Stimulated activated naive B cell treated with anti-CD40 and anti-IgM and Interleukin-4, amounts not matched to agents 10 μg/mL and 1 μg/mL and 100 μg/mL, for 72 hours (primary cell): ENCODE data around the gene MYLK2.
"Not testable (repeated sequence)": the region's sequence is repeated elsewhere in the genome, so short reads cannot be mapped to it uniquely, and the experiment has no call there.

Experiments
- ATAC-seq, 2 donors: fragments of 150-1000 bp; cut with Tn5 transposase; replicated peaks; 2 replicates each; pipeline ENCODE4 v1.10.0; 2021; ENCODE audit warnings: moderate library complexity in 1 of 2
- DNase-seq: peaks from one replicate; pipeline ENCODE4 v3.0.0; 2021
- H3K27ac Mint-ChIP-seq: one replicate; pipeline ENCODE4 v1.8.0; 2022; ENCODE audit warnings: mild to moderate bottlenecking, mixed read lengths
- H3K27me3 Mint-ChIP-seq, 2 donors: one replicate each; pipeline ENCODE4 v1.8.0; 2022; ENCODE audit warnings: mixed read lengths in 2 of 2
- H3K36me3 Mint-ChIP-seq, 2 donors: one replicate each; pipeline ENCODE4 v1.8.0; 2022; ENCODE audit warnings: mixed read lengths in 2 of 2, mild to moderate bottlenecking in 1 of 2
- H3K4me1 Mint-ChIP-seq, 2 donors: one replicate each; pipeline ENCODE4 v1.8.0; 2022; ENCODE audit warnings: mixed read lengths in 2 of 2, mild to moderate bottlenecking in 1 of 2
- H3K4me3 Mint-ChIP-seq, 2 donors: one replicate each; pipeline ENCODE4 v1.8.0; 2022; ENCODE audit warnings: mild to moderate bottlenecking in 2 of 2, mixed read lengths in 2 of 2, moderate library complexity in 1 of 2
- H3K9me3 Mint-ChIP-seq, 2 donors: one replicate each; pipeline ENCODE4 v1.8.0; 2022; ENCODE audit warnings: mixed read lengths in 2 of 2, mild to moderate bottlenecking in 1 of 2

MYLK2 gene

GRCh38 chr20:31808481-31808880 is 10.7 kb upstream of the MYLK2 start:
- Mint-ChIP-seq H3K27ac (no peak overlapping the region), H3K4me3 (no peak overlapping the region), H3K4me1 (peaks cover 11 to 29% of the 10 kb centered on the region in 2 donors), H3K9me3 (no peaks in the 10 kb centered on the region), H3K36me3 (no peaks in the 10 kb centered on the region), H3K27me3 (no peaks in the 10 kb centered on the region)
- no peak for ATAC-seq
- DNase-seq: no peak

GRCh38 chr20:31809661-31810060 is 9.5 kb upstream of the MYLK2 start:
- ATAC-seq: no peak

GRCh38 chr20:31811198-31811597 is 8.0 kb upstream of the MYLK2 start:
- H3K27me3 Mint-ChIP-seq: no peaks in the 10 kb centered on the region

More at GRCh38 chr20:31809661-31810060, 9.5 kb upstream of the MYLK2 start:
- Mint-ChIP-seq H3K9me3 (no peaks in the 10 kb centered on the region), H3K27me3 (no peaks in the 10 kb centered on the region), H3K4me1 (peaks cover 11 to 24% of the 10 kb centered on the region in 2 donors), H3K27ac (no peak overlapping the region), H3K36me3 (no peaks in the 10 kb centered on the region), H3K4me3 (no peak overlapping the region)
- DNase-seq: no peak

GRCh38 chr20:31811796-31812728 is 7.1 kb upstream of the MYLK2 start:
- Mint-ChIP-seq H3K4me1 (peaks cover 3 to 10% of the 10 kb centered on the region in 2 donors), H3K4me3 (no peak overlapping the region), H3K27ac (no peak overlapping the region), H3K27me3 (no peaks in the 10 kb centered on the region), H3K9me3 (no peaks in the 10 kb centered on the region), H3K36me3 (no peaks in the 10 kb centered on the region)
- DNase-seq: no peak
- ATAC-seq: no peak

More at GRCh38 chr20:31811198-31811597, 8.0 kb upstream of the MYLK2 start:
- Mint-ChIP-seq H3K4me1 (peaks cover 8 to 19% of the 10 kb centered on the region in 2 donors), H3K4me3 (no peak overlapping the region), H3K27ac (no peak overlapping the region), H3K36me3 (no peaks in the 10 kb centered on the region), H3K9me3 (no peaks in the 10 kb centered on the region)
- ATAC-seq: no peak
- no peak for DNase-seq

- ATAC-seq (no peak), DNase-seq (no peak)
- Mint-ChIP-seq H3K36me3 (no peaks in the 10 kb centered on the region), H3K4me1 (peaks cover 0 to 6% of the 10 kb centered on the region in 2 donors), H3K27ac (no peak overlapping the region), H3K27me3 (no peaks in the 10 kb centered on the region), H3K4me3 (no peak overlapping the region), H3K9me3 (no peaks in the 10 kb centered on the region)
Observed at GRCh38 chr20:31813611-31814010, 5.5 kb upstream of the MYLK2 start.

- not testable (repeated sequence) for H3K36me3 Mint-ChIP-seq, DNase-seq, H3K4me1 Mint-ChIP-seq, H3K4me3 Mint-ChIP-seq, H3K27ac Mint-ChIP-seq, H3K27me3 Mint-ChIP-seq, ATAC-seq, H3K9me3 Mint-ChIP-seq
Observed at GRCh38 chr20:31814142-31814541, 5.0 kb upstream of the MYLK2 start.

GRCh38 chr20:31815408-31816188 is 3.6 kb upstream of the MYLK2 start:
- Mint-ChIP-seq H3K36me3 (no peaks in the 10 kb centered on the region), H3K4me3 (no peak overlapping the region)

GRCh38 chr20:31816221-31816620 is 2.9 kb upstream of the MYLK2 start:
- Mint-ChIP-seq H3K36me3 (no peaks in the 10 kb centered on the region), H3K4me1 (no peaks in the 10 kb centered on the region), H3K27ac (no peak overlapping the region), H3K4me3 (no peak overlapping the region), H3K9me3 (no peaks in the 10 kb centered on the region), H3K27me3 (peaks cover under 1 to 2% of the 10 kb centered on the region in 2 donors)
- ATAC-seq (no peak), DNase-seq (no peak)

More at GRCh38 chr20:31815408-31816188, 3.6 kb upstream of the MYLK2 start:
- Mint-ChIP-seq H3K9me3 (no peaks in the 10 kb centered on the region), H3K27me3 (no peaks in the 10 kb centered on the region), H3K27ac (no peak overlapping the region), H3K4me1 (peaks cover 0 to under 1% of the 10 kb centered on the region in 2 donors)
- no peak for DNase-seq
- no peak for ATAC-seq

GRCh38 chr20:31817461-31817860 is 1.7 kb upstream of the MYLK2 start:
- H3K9me3 Mint-ChIP-seq: no peaks in the 10 kb centered on the region
- no peaks in the 10 kb centered on the region for H3K4me1 Mint-ChIP-seq
- H3K27ac Mint-ChIP-seq: no peak overlapping the region
- no peak overlapping the region for H3K4me3 Mint-ChIP-seq
- no peak for ATAC-seq
- DNase-seq: no peak
- H3K36me3 Mint-ChIP-seq: no peaks in the 10 kb centered on the region
- H3K27me3 Mint-ChIP-seq: peaks cover 6 to 8% of the 10 kb centered on the region in 2 donors

- Mint-ChIP-seq H3K27ac (no peak overlapping the region), H3K27me3 (peaks cover 6 to 8% of the 10 kb centered on the region in 2 donors), H3K9me3 (no peaks in the 10 kb centered on the region), H3K36me3 (no peaks in the 10 kb centered on the region), H3K4me1 (peaks cover 2 to 5% of the 10 kb centered on the region in 2 donors), H3K4me3 (no peak overlapping the region)
- ATAC-seq (no peak), DNase-seq (no peak)
Observed at GRCh38 chr20:31818376-31818908, 714 bp upstream of the MYLK2 start.

- DNase-seq (no peak), ATAC-seq (no peak)
- Mint-ChIP-seq H3K27ac (no peak overlapping the region), H3K9me3 (no peaks in the 10 kb centered on the region), H3K4me1 (peaks cover 2 to 5% of the 10 kb centered on the region in 2 donors), H3K4me3 (no peak overlapping the region), H3K36me3 (no peaks in the 10 kb centered on the region), H3K27me3 (peaks cover 6 to 12% of the 10 kb centered on the region in 2 donors)
Observed at GRCh38 chr20:31820228-31820627, 1.1 kb downstream of the MYLK2 start.

GRCh38 chr20:31821427-31821826 is 2.3 kb downstream of the MYLK2 start:
- no peaks in the 10 kb centered on the region for H3K9me3 Mint-ChIP-seq
- no peak for ATAC-seq
- DNase-seq: no peak
- no peak overlapping the region for H3K27ac Mint-ChIP-seq
- H3K27me3 Mint-ChIP-seq: peaks cover 6 to 12% of the 10 kb centered on the region in 2 donors
- no peaks in the 10 kb centered on the region for H3K36me3 Mint-ChIP-seq
- no peak overlapping the region for H3K4me3 Mint-ChIP-seq
- H3K4me1 Mint-ChIP-seq: peaks cover 2 to 5% of the 10 kb centered on the region in 2 donors

GRCh38 chr20:31822421-31823330 is 3.5 kb downstream of the MYLK2 start:
- Mint-ChIP-seq H3K9me3 (no peaks in the 10 kb centered on the region), H3K4me3 (peak overlapping the region in 1 of 2 donors; percentile 67), H3K27ac (no peak overlapping the region), H3K36me3 (no peaks in the 10 kb centered on the region), H3K4me1 (peaks cover 2 to 5% of the 10 kb centered on the region in 2 donors), H3K27me3 (peaks cover 6 to 12% of the 10 kb centered on the region in 2 donors)
- peak; percentile 55 for DNase-seq
- peak; percentile 90 to 94 for ATAC-seq
